GM19468 (cell line): Measurements from ENCODE around the gene GSTT2B.
"Not testable (repeated sequence)": the region's sequence is repeated elsewhere in the genome, so short reads cannot be mapped to it uniquely, and the experiment has no call there.

Experiments
- ATAC-seq: cut with Tn5 transposase; IDR thresholded peaks from one replicate; pipeline ENCODE4 v1.9.1; 2021; ENCODE audit warnings: mild to moderate bottlenecking, moderate library complexity, moderate number of reproducible peaks; ENCODE audit not compliant: unreplicated experiment; ENCODE audit errors: extremely low read depth

The GSTT2B gene

DNA sequence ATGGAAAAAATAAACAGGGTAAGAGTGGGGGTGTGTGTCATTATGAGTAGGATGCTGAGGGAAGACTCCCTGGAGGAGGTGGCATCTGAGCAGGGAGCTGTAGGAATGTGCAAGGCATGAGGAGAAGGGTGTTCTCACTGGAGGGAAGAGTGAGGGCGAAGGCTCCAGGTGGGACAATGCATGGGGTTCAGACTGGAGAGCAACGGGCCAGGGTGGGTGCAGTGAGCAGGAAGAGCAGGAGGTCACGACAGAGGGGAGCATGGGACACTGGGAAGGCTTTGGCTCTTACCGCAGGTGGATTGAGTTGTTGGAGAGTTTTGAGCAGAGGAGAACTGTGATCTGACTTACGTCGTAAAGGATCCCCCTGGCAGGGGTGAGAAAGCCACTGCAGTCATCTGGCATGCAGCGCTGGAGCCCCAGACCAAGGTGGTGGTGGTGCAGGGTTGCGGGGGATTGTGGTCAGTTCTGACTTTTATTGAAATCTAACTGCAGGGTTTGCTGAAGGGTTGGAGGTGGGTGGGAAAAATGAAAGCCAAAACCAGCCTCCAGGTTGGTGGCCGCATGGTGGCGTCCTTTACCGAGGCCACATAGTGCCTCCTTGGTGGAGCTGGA is 8.1 kb downstream of the GSTT2B start:
- ATAC-seq = not testable (repeated sequence)

DNA sequence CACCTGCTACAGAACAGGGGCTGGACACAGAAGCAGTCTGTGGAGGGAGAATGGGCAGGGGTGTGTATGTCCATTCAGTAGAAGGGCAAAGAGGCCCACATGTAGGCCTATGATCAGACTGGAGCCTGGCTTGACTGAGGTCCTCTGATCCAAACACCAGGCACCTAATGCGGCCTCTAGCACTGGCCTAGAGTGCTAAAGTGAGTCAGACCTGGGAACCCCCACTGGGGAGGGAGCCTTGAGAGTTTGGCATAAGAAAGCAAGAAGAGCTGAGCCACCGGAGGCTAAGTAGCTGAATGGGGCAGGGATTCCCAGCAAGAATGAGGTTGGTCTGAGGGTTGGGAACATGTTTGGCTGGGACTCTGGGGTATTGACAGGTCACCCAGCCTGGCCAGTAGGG is 9.6 kb downstream of the GSTT2B start:
- ATAC-seq = not testable (repeated sequence)

DNA sequence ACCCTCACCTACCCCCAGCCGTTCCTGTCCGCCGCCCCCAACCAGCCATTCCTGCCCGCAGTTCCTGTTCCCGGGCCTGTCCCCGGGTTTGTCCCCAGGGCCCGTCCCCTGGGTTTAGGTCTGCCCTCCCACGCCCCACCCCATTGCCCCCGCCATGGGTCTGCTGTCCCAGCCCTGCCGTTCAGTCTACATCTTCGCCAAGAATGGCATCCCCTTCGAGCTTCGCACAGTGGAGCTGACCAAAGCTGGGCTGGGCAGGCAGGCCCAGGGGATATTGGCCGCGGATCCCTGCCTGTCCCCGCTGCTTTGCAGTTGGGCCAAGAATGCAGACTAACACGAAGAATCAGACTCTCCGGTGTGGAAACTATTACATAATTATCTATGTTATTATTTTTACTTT is 11.2 kb downstream of the GSTT2B start:
- not testable (repeated sequence) for ATAC-seq

GRCh38 chr22:23947391-23947790 is 13.6 kb downstream of the GSTT2B start:
- not testable (repeated sequence) for ATAC-seq

GRCh38 chr22:23940166-23940565 is 20.8 kb downstream of the GSTT2B start:
- ATAC-seq = not testable (repeated sequence)

DNA sequence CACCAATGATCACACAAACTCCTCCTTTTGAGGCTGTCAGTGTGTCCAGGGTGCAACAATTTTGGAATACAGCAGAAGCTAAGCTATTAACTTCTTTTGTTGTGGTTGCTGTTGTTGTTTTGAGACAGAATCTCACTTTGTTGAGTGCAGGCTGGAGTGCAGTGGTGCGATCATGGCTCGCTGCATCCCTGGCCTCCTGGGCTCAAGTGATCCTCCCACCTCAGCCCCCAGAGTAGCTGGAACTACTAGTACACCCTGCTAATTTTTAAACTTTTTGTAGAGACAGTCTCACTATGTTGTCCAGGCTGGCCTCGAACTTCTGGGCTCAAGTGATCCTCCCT is 22.0 kb downstream of the GSTT2B start:
- ATAC-seq = no peak

- ATAC-seq = no peak
Measured at GRCh38 chr22:23938328-23939016, 22.5 kb downstream of the GSTT2B start.

- ATAC-seq = no peak
Measured at GRCh38 chr22:23926561-23926960, 34.4 kb downstream of the GSTT2B start.

GRCh38 chr22:23925020-23925606 is 35.9 kb downstream of the GSTT2B start:
- no peak for ATAC-seq

GRCh38 chr22:23922921-23923320 is 38.1 kb downstream of the GSTT2B start:
- no peak for ATAC-seq

- ATAC-seq = not testable (repeated sequence)
Measured at GRCh38 chr22:23921586-23922201, 39.3 kb downstream of the GSTT2B start.

- not testable (repeated sequence) for ATAC-seq
Measured at GRCh38 chr22:23920267-23920611, 40.8 kb downstream of the GSTT2B start.

GRCh38 chr22:23915290-23915689 is 45.7 kb downstream of the GSTT2B start:
- ATAC-seq = no peak

DNA sequence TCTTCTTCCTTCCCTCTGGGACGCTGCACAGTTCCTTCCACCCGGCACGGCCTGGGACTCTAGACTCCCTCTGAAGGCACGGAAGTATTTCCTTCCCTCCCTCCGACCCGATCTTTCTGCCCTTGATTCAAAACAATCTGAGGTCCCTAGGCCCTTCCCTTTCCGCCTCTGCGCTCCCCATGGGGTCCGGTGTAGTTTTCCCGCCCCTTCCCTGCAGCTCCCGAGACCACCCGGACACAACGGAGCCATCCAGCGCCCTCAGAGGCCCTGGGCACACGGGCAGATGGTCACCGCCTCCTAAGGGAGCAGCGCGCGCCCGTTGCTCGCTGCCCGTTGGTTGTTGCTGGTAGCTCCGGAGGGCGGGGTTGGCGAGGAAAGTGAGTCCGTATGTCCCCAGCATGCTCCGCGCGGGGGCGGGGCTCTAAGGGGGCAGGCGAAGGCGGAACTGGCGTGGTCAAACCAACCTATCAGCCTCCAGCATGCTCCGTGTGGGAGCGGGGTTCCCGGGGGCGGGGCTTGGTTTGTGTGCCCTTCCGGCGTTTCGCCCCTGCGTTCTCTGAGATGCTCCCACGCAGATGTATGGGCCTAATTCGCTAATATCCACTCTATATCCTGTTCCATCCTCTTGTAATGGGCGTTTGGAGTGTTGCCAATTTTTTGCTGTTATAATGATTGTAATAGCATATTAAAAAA is 47.2 kb downstream of the GSTT2B start:
- ATAC-seq = peak; percentile 66

GRCh38 chr22:23913306-23913660 is 47.7 kb downstream of the GSTT2B start:
- ATAC-seq = no peak

GRCh38 chr22:23912293-23912903 is 48.6 kb downstream of the GSTT2B start:
- no peak for ATAC-seq

DNA sequence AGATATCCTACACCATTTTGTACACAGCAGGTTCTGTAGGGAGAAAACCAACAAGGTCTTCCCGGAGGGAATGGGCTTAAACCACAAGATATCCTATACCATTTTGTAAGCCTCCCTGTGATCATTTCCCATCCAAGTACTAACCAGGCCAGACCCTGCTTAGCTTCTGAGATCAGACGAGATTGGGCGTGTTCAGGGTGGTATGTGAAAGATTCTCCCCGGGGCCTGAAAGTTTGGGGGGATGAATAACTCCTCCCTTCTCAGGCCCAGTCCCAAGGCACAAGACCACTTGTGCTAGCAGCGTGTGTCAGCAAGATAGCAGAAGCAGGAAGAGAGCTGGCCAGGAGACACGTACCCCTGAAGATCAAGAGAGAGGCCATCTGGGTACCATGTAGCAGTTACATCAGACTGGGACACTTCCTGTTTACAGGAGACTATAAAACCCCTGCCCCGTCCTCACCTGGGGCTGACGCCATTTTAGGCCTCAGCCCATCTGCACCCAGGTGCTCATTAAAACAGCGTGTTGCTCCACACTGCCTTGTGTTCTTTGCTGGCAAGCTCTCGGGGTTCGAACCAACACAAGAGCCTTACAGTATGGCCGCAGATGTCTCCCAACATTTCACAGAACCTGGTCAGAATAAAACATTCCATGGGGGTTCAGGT is 49.5 kb downstream of the GSTT2B start:
- no peak for ATAC-seq

DNA sequence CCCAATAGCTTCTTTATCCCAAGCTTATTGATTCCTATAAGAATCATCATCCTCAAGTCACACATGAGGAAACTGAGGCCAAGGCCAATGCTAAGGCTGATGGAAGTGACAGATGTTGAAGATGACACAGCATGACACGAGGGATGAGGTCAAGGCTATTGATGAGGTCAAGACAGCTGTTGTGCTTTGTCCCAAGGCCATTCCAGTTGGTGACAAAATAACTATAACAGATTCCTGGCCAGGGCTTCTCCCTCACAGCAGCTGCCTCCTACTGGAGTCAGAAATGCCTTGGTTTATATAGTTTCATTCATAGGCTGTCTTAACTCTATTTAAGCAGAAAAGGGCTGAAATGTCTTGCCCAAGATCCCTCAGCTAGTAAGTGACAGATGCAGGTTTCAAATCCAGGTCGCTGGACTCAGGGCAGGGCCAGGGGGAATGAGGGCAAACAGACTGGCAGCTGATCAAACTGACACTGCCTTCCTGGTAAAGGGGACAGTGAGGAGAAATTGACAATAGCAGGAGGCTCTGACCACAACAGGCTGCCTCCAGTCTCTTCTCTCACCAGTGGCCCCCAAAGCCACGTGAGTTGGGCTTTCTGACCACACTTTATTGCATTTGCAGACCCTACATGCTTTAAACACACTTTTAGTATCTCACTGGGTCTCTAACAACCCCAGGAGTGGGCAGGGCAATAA is 50.4 kb downstream of the GSTT2B start:
- ATAC-seq = no peak

DNA sequence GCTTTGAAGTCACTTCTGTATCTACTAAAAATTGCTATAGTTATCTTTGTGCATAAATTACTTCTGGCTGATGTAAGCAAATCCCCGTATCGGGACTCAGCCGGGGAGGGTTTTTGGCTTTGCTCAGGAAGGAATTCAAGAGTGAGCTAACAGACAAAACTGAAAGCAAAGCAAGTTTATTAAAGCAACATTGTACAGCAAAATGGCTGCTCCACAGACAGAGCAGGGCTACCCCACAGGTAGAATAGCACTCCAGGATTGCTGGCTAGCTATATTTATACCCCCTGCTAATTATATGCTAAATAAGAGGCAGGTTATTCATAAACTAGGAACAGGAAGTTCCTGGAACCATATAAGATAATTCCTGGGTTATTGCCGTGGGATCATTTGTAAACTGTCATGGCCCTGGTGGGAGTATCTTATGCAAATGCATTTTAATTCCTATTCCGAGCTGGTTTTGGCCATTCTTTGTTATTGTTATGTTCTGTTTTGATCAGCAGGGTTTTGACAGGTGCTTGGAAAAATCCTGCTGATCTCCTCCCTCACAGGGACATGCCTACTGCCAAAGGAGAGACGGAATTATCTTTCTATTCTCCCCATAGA is 51.6 kb downstream of the GSTT2B start:
- no peak for ATAC-seq
